K562 (cell line): ENCODE results near the gene CTRB2. TPM values are rescaled to one million over a fixed set of nuclear protein-coding genes. Genes with fewer than 3 reads are reported as not detected.

Experiments used
- ARID2 ChIP-seq: fragments of 450-650 bp; IDR thresholded peaks from 2 replicates; pipeline ENCODE4 v1.6.1; 2017; ENCODE audit warnings: antibody characterized with exemption, mild to moderate bottlenecking
- L3MBTL2 ChIP-seq: fragments of 450-650 bp; IDR thresholded peaks from 2 replicates; pipeline ENCODE4 v1.6.1; 2016; ENCODE audit warnings: mild to moderate bottlenecking, moderate library complexity
- OTX1 ChIP-seq: fragments of 450-650 bp; formaldehyde crosslinking; IDR thresholded peaks from 2 replicates; pipeline ENCODE4 v1.4.0; 2022; ENCODE audit warnings: mild to moderate bottlenecking
- PCBP2 ChIP-seq: fragments of 200-400 bp; formaldehyde crosslinking; IDR thresholded peaks from 2 replicates; pipeline ENCODE4 v1.6.1; 2018; ENCODE audit warnings: low read length, low read depth, mild to moderate bottlenecking, moderate library complexity; ENCODE audit not compliant: poor library complexity, severe bottlenecking
- PKNOX1 ChIP-seq: fragments of 450-650 bp; IDR thresholded peaks from 2 replicates; pipeline ENCODE4 v1.6.1; 2016
- POLR2AphosphoS5 ChIP-seq: IDR thresholded peaks from 2 replicates; pipeline ENCODE4 v1.6.1; 2011; ENCODE audit warnings: mild to moderate bottlenecking, low read depth, low read length, moderate library complexity; ENCODE audit not compliant: control insufficient read depth, insufficient read depth
- RBM14 ChIP-seq: fragments of 200-400 bp; formaldehyde crosslinking; IDR thresholded peaks from 2 replicates; pipeline ENCODE4 v1.6.1; 2018; ENCODE audit warnings: low read depth, mild to moderate bottlenecking, low read length, moderate library complexity, borderline replicate concordance; ENCODE audit not compliant: insufficient read depth
- VEZF1 ChIP-seq: fragments of 200-800 bp; sonication (Bioruptor generic); IDR thresholded peaks from 2 replicates; pipeline ENCODE4 v1.6.1; 2017; ENCODE audit warnings: missing genetic modification characterization, missing compliant biosample characterization
- ZEB2 ChIP-seq: fragments of 450-650 bp; IDR thresholded peaks from 2 replicates; pipeline ENCODE4 v1.6.1; 2016
- ZNF277 ChIP-seq: fragments of 250-450 bp; sonication (Bioruptor Pico); IDR thresholded peaks from 2 replicates; pipeline ENCODE4 v1.8.0; 2022; ENCODE audit warnings: inconsistent platforms, mild to moderate bottlenecking, moderate library complexity, borderline replicate concordance
- ZNF280B ChIP-seq: fragments of 250-450 bp; sonication (Bioruptor Pico); IDR thresholded peaks from 2 replicates; pipeline ENCODE4 v1.5.1; 2021; ENCODE audit warnings: mild to moderate bottlenecking
- ZNF696 ChIP-seq: fragments of 250-450 bp; sonication (Bioruptor Pico); conservative IDR thresholded peaks from 2 replicates; pipeline ENCODE4 v1.4.0; 2020; ENCODE audit warnings: mild to moderate bottlenecking, moderate library complexity
- polyA plus RNA-seq, 8 experiments: library from polyadenylated mRNA; depleted of rRNA in 4 of 8; stranded (reverse) in 5 of 8; unstranded in 3 of 8; fragments of >200 nt; fragmentation: Nextera tagmentation in 2 of 8; fragmentation: Illumina TruSeq in 1 of 8; extraction: Ambion mirVana in 2 of 8; extraction: Trizol in 1 of 8; gene quantifications; 2 replicates each; pipeline versions ENCODE4 v1.2.1 to v1.2.3, GENCODE V29; 2011 to 2014; ENCODE audit warnings: inconsistent platforms in 1 of 8, missing spikeins in 1 of 8
- total RNA-seq, 7 experiments: library from RNA; depleted of rRNA in 6 of 7; stranded (reverse); fragments of >200 nt in 6 of 7; fragmentation: Illumina TruSeq in 2 of 7; extraction: Trizol in 2 of 7; gene quantifications; 2 replicates each; pipeline versions ENCODE4 v1.2.1 to v1.2.3, GENCODE V29; 2011 to 2021; ENCODE audit warnings: low replicate concordance in 1 of 7

Gene CTRB2
- total and polyA plus RNA-seq, 9 of the 15 experiments (the other 6 are each of a cell fraction or from before 2014, with no cell fraction given), result 5.1 TPM; not detected in 8

GRCh38 chr16:75222271-75222783 lies 15.4 kb upstream of the CTRB2 start (continued):
- TF ChIP-seq ZNF277 (CRISPR knock-in tag), result no peak
- TF ChIP-seq ARID2, result no peak
- TF ChIP-seq L3MBTL2, result peak; percentile 78
- TF ChIP-seq ZNF696 (CRISPR knock-in tag), result no peak
- no peak for TF ChIP-seq PKNOX1
- no peak for TF ChIP-seq RBM14
- TF ChIP-seq ZEB2, result no peak
- TF ChIP-seq POLR2AphosphoS5, result no peak
- no peak for TF ChIP-seq VEZF1 (CRISPR knock-in tag)
- no peak for TF ChIP-seq OTX1
- TF ChIP-seq ZNF280B (CRISPR knock-in tag), result no peak
- TF ChIP-seq PCBP2, result no peak
